ENCODE results near the gene SLC25A13.

SLC25A13 gene

DNA sequence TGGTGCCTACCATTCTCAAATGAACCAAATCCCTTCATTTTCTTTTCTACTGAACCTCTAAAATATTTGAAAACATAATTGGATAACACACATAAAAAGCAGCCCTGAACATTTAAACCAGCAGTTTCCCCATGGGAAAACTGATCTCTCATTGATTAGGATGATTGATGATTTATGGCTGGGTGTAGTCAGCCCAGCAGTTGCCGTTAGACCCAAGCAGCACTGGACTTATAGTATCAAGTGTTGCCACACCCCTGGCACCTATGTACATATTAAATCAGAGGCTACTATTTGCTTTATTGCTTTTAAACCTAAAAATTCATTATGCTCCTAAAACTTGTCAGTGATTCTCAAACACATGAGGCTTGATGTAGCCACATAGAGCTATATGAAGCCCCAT, 20.2 kb upstream of the SLC25A13 start:
- Histone ChIP-seq H2BK12ac (ENCODE audit: low read length) (no peak overlapping the region), H3K4ac (ENCODE audit: low read length) (no peak overlapping the region), H2BK120ac (ENCODE audit: low read depth, low read length) (no peak overlapping the region), H3K79me1 (ENCODE audit: low read depth, low read length) (no peaks in the 10 kb centered on the region), H2AFZ (ENCODE audit: low read length) (no peak overlapping the region), H3K9ac (ENCODE audit: low read depth, low read length, poor library complexity) (no peak overlapping the region), H3K36me3 (replicated peaks in 1 of 2; ENCODE audit: control insufficient read depth in 2 of 2, insufficient read depth in 2 of 2, low read length in 2 of 2) (no peaks in the 10 kb centered on the region), H3K4me1 (ENCODE audit: control insufficient read depth in 2 of 2, insufficient read depth in 1 of 2, low read depth in 1 of 2, low read length in 2 of 2) (peaks cover 2% of the 10 kb centered on the region in 2 donors), H3K4me3 (ENCODE audit: low read length in 2 of 2) (no peak overlapping the region), H2AK5ac (ENCODE audit: low read depth, low read length) (no peak overlapping the region), H3K14ac (ENCODE audit: low read length) (no peak overlapping the region), H3K23ac (ENCODE audit: low read depth, low read length, poor library complexity) (no peak overlapping the region), H3K4me2 (ENCODE audit: insufficient read depth, low read length, poor library complexity, severe bottlenecking) (no peak overlapping the region), H4K8ac (ENCODE audit: low read depth, low read length) (no peak overlapping the region), H3K27ac (replicated peaks; ENCODE audit: low read length) (no peak overlapping the region), H3K27me3 (ENCODE audit: control insufficient read depth in 3 of 3, insufficient read depth in 3 of 3, low read depth in 1 of 3, low read length in 3 of 3) (no peaks in the 10 kb centered on the region), H3K9me3 (replicated peaks in 1 of 2; ENCODE audit: control insufficient read depth in 2 of 2, insufficient read depth in 1 of 2, low read depth in 1 of 2, low read length in 2 of 2) (no peaks in the 10 kb centered on the region), H3K18ac (ENCODE audit: low read length) (no peak overlapping the region), H2BK15ac (ENCODE audit: low read length) (no peak overlapping the region), H2BK5ac (ENCODE audit: low read length) (no peak overlapping the region), H4K91ac (ENCODE audit: low read depth, low read length, poor library complexity) (no peak overlapping the region)
- no CpG with 5 or more reads among the region's 1 CpG for WGBS, 2 donors (ENCODE audit: extremely low coverage in 2 of 2, insufficient read length in 2 of 2, insufficient replicate concordance in 1 of 2)
- no peak for DNase-seq (ENCODE audit: low spot score)

DNA sequence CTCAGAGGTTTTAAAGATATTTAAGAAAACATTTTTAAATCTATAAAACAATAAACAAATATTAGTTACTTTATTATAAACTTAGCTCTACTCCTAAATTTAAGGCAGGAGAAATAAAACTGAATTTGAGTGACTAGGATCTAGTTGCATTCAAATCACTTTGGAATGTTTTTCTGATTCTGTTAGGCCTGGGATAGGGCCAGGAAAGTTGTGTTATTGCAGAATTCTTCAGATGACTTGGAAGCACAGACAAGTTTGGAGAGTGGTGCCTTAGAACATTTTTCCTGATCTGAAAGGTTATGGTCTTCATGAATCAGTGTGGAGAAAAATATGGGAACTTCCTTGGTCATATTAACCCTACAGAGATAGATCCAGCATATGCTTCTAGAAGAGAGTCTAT, 15.6 kb upstream of the SLC25A13 start:
- Histone ChIP-seq H2AK5ac (ENCODE audit: low read depth, low read length) (no peak overlapping the region), H2BK12ac (ENCODE audit: low read length) (no peak overlapping the region), H3K9ac (ENCODE audit: low read depth, low read length, poor library complexity) (no peak overlapping the region), H3K4me3 (ENCODE audit: low read length in 2 of 2) (no peak overlapping the region), H2BK5ac (ENCODE audit: low read length) (no peak overlapping the region), H2BK15ac (ENCODE audit: low read length) (no peak overlapping the region), H2BK120ac (ENCODE audit: low read depth, low read length) (no peak overlapping the region), H3K27ac (replicated peaks; ENCODE audit: low read length) (no peak overlapping the region), H3K27me3 (ENCODE audit: control insufficient read depth in 3 of 3, insufficient read depth in 3 of 3, low read depth in 1 of 3, low read length in 3 of 3) (peaks cover 0 to 7% (median 0%) of the 10 kb centered on the region in 3 experiments), H3K9me3 (replicated peaks in 1 of 2; ENCODE audit: control insufficient read depth in 2 of 2, insufficient read depth in 1 of 2, low read depth in 1 of 2, low read length in 2 of 2) (no peaks in the 10 kb centered on the region), H3K14ac (ENCODE audit: low read length) (no peak overlapping the region), H3K18ac (ENCODE audit: low read length) (no peak overlapping the region), H4K8ac (ENCODE audit: low read depth, low read length) (no peak overlapping the region), H3K36me3 (replicated peaks in 1 of 2; ENCODE audit: control insufficient read depth in 2 of 2, insufficient read depth in 2 of 2, low read length in 2 of 2) (no peaks in the 10 kb centered on the region), H3K4me2 (ENCODE audit: insufficient read depth, low read length, poor library complexity, severe bottlenecking) (no peak overlapping the region), H2AFZ (ENCODE audit: low read length) (no peak overlapping the region), H3K4ac (ENCODE audit: low read length) (no peak overlapping the region), H3K79me1 (ENCODE audit: low read depth, low read length) (no peaks in the 10 kb centered on the region), H4K91ac (ENCODE audit: low read depth, low read length, poor library complexity) (no peak overlapping the region), H3K23ac (ENCODE audit: low read depth, low read length, poor library complexity) (no peak overlapping the region), H3K4me1 (ENCODE audit: control insufficient read depth in 2 of 2, insufficient read depth in 1 of 2, low read depth in 1 of 2, low read length in 2 of 2) (no peaks in the 10 kb centered on the region)
- DNase-seq (ENCODE audit: low spot score): no peak

DNA sequence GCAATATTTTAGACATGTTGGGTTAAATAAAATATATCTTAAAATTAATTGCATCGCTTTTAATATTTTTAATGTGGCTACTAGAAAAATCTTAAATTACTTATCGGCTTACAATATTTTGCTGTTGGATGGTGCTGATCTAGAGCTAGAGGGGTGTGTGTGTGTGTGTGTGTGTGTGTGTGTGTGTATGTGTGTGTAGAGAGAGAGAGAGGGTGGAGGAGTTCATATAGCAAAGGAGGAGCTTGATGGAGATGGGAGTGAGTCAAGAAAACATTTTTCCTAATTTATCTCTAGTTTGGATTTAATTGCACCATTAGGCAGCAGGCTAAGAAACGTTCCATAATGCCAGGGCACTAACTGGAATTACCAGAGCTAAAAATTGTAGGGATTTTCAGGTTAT, 10.4 kb upstream of the SLC25A13 start:
- Histone ChIP-seq H3K4me3 (ENCODE audit: low read length in 2 of 2) (no peak overlapping the region), H4K91ac (ENCODE audit: low read depth, low read length, poor library complexity) (no peak overlapping the region), H3K79me1 (ENCODE audit: low read depth, low read length) (no peaks in the 10 kb centered on the region), H3K18ac (ENCODE audit: low read length) (no peak overlapping the region), H2BK12ac (ENCODE audit: low read length) (no peak overlapping the region), H4K8ac (ENCODE audit: low read depth, low read length) (no peak overlapping the region), H2AFZ (ENCODE audit: low read length) (no peak overlapping the region), H3K27ac (replicated peaks; ENCODE audit: low read length) (no peak overlapping the region), H3K4me1 (ENCODE audit: control insufficient read depth in 2 of 2, insufficient read depth in 1 of 2, low read depth in 1 of 2, low read length in 2 of 2) (no peaks in the 10 kb centered on the region), H3K14ac (ENCODE audit: low read length) (no peak overlapping the region), H3K27me3 (ENCODE audit: control insufficient read depth in 3 of 3, insufficient read depth in 3 of 3, low read depth in 1 of 3, low read length in 3 of 3) (peaks cover 0 to 17% (median 0%) of the 10 kb centered on the region in 3 experiments), H2BK5ac (ENCODE audit: low read length) (no peak overlapping the region), H3K9me3 (replicated peaks in 1 of 2; ENCODE audit: control insufficient read depth in 2 of 2, insufficient read depth in 1 of 2, low read depth in 1 of 2, low read length in 2 of 2) (no peaks in the 10 kb centered on the region), H2AK5ac (ENCODE audit: low read depth, low read length) (no peak overlapping the region), H3K36me3 (replicated peaks in 1 of 2; ENCODE audit: control insufficient read depth in 2 of 2, insufficient read depth in 2 of 2, low read length in 2 of 2) (no peaks in the 10 kb centered on the region), H3K4ac (ENCODE audit: low read length) (no peak overlapping the region), H2BK120ac (ENCODE audit: low read depth, low read length) (no peak overlapping the region), H3K23ac (ENCODE audit: low read depth, low read length, poor library complexity) (no peak overlapping the region), H3K4me2 (ENCODE audit: insufficient read depth, low read length, poor library complexity, severe bottlenecking) (no peak overlapping the region), H2BK15ac (ENCODE audit: low read length) (no peak overlapping the region), H3K9ac (ENCODE audit: low read depth, low read length, poor library complexity) (no peak overlapping the region)
- WGBS, 2 donors (ENCODE audit: extremely low coverage in 2 of 2, insufficient read length in 2 of 2, insufficient replicate concordance in 1 of 2): no CpG with 5 or more reads among the region's 3 CpGs
- DNase-seq (ENCODE audit: low spot score): no peak

GRCh38 chr7:96331775-96332174, 9.9 kb upstream of the SLC25A13 start:
- H3K36me3 ChIP-seq (replicated peaks in 1 of 2; ENCODE audit: control insufficient read depth in 2 of 2, insufficient read depth in 2 of 2, low read length in 2 of 2): no peaks in the 10 kb centered on the region
- no peak overlapping the region for H3K14ac ChIP-seq (ENCODE audit: low read length)
- H2BK15ac ChIP-seq (ENCODE audit: low read length): no peak overlapping the region
- H3K9ac ChIP-seq (ENCODE audit: low read depth, low read length, poor library complexity): no peak overlapping the region
- H3K4me2 ChIP-seq (ENCODE audit: insufficient read depth, low read length, poor library complexity, severe bottlenecking): no peak overlapping the region
- DNase-seq (ENCODE audit: low spot score): no peak
- no peak overlapping the region for H2BK5ac ChIP-seq (ENCODE audit: low read length)
- no peaks in the 10 kb centered on the region for H3K9me3 ChIP-seq (replicated peaks in 1 of 2; ENCODE audit: control insufficient read depth in 2 of 2, insufficient read depth in 1 of 2, low read depth in 1 of 2, low read length in 2 of 2)
- H3K4me1 ChIP-seq (ENCODE audit: control insufficient read depth in 2 of 2, insufficient read depth in 1 of 2, low read depth in 1 of 2, low read length in 2 of 2): no peaks in the 10 kb centered on the region
- no CpG with 5 or more reads among the region's 3 CpGs for WGBS, 2 donors (ENCODE audit: extremely low coverage in 2 of 2, insufficient read length in 2 of 2, insufficient replicate concordance in 1 of 2)
- no peak overlapping the region for H2BK120ac ChIP-seq (ENCODE audit: low read depth, low read length)
- H2BK12ac ChIP-seq (ENCODE audit: low read length): no peak overlapping the region
- no peak overlapping the region for H2AFZ ChIP-seq (ENCODE audit: low read length)
- no peak overlapping the region for H4K8ac ChIP-seq (ENCODE audit: low read depth, low read length)
- no peak overlapping the region for H3K27ac ChIP-seq (replicated peaks; ENCODE audit: low read length)
- H3K4me3 ChIP-seq (ENCODE audit: low read length in 2 of 2): no peak overlapping the region
- no peak overlapping the region for H3K4ac ChIP-seq (ENCODE audit: low read length)
- no peaks in the 10 kb centered on the region for H3K79me1 ChIP-seq (ENCODE audit: low read depth, low read length)
- no peak overlapping the region for H2AK5ac ChIP-seq (ENCODE audit: low read depth, low read length)
- no peak overlapping the region for H4K91ac ChIP-seq (ENCODE audit: low read depth, low read length, poor library complexity)
- H3K27me3 ChIP-seq (ENCODE audit: control insufficient read depth in 3 of 3, insufficient read depth in 3 of 3, low read depth in 1 of 3, low read length in 3 of 3): peaks cover 0 to 17% (median 0%) of the 10 kb centered on the region in 3 experiments
- no peak overlapping the region for H3K23ac ChIP-seq (ENCODE audit: low read depth, low read length, poor library complexity)
- H3K18ac ChIP-seq (ENCODE audit: low read length): no peak overlapping the region
